Astrocyte of the cerebellum (primary cell): ENCODE results near the gene SCML2.
"Not testable (repeated sequence)": the region's sequence is repeated elsewhere in the genome, so short reads cannot be mapped to it uniquely, and the experiment has no call there.

Source experiments
- DNase-seq: peaks from one replicate; pipeline ENCODE4 v3.0.0-alpha.2; 2011; ENCODE audit warnings: low read depth
- H3K4me3 ChIP-seq: 2 replicates; pipeline ENCODE4 v1.5.1; 2011; ENCODE audit warnings: mild to moderate bottlenecking, low read depth, low read length, moderate library complexity
- CTCF ChIP-seq: IDR thresholded peaks from 2 replicates; pipeline ENCODE4 v1.5.1; 2012; ENCODE audit warnings: low read length, low read depth, moderate library complexity, mild to moderate bottlenecking; ENCODE audit errors: missing control alignments
- in situ Hi-C: cut with HindIII; loops from 2 replicates; pipeline ENCODE4 v1.10.0; 2017; ENCODE audit warnings: low sequenced_read_pairs

SCML2 gene

GRCh38 chrX:18272222-18272621 is 82.3 kb downstream of the SCML2 start:
- no peak overlapping the region for H3K4me3 ChIP-seq
- no peak for DNase-seq
- in situ Hi-C loops = no loop called here
- TF ChIP-seq CTCF = no peak

GRCh38 chrX:18271725-18272124 is 82.8 kb downstream of the SCML2 start:
- in situ Hi-C loops = no loop called here
- no peak overlapping the region for H3K4me3 ChIP-seq
- no peak for DNase-seq
- TF ChIP-seq CTCF = no peak

- no peak for TF ChIP-seq CTCF
- in situ Hi-C loops = no loop called here
- no peak for DNase-seq
- no peak overlapping the region for H3K4me3 ChIP-seq
These were observed 83.2 kb downstream of the SCML2 start for GRCh38 chrX:18271309-18271708.

GRCh38 chrX:18255059-18255458 is 99.4 kb downstream of the SCML2 start:
- in situ Hi-C loops = no loop called here
- TF ChIP-seq CTCF = no peak
- H3K4me3 ChIP-seq = no peak overlapping the region
- DNase-seq = no peak

GRCh38 chrX:18252644-18253359 is 101.7 kb downstream of the SCML2 start:
- no peak for TF ChIP-seq CTCF
- in situ Hi-C loops = no loop called here
- DNase-seq = no peak
- H3K4me3 ChIP-seq = no peak overlapping the region

- H3K4me3 ChIP-seq, in situ Hi-C loops, DNase-seq: not testable (repeated sequence)
These were observed 124.8 kb downstream of the SCML2 start for GRCh38 chrX:18229646-18230045.

- in situ Hi-C loops = no loop called here
- no peak overlapping the region for H3K4me3 ChIP-seq
- no peak for TF ChIP-seq CTCF
- no peak for DNase-seq
These were observed 126.4 kb downstream of the SCML2 start for GRCh38 chrX:18228069-18228468.
